Measurements from ENCODE around the gene MED26. TPM values are rescaled to one million over a fixed set of nuclear protein-coding genes. Genes with fewer than 3 reads are reported as not detected.

MED26 gene
- total RNA-seq, 8 experiments from 2014 or later: 5.2 to 18.5 (median 7.0) TPM

DNA sequence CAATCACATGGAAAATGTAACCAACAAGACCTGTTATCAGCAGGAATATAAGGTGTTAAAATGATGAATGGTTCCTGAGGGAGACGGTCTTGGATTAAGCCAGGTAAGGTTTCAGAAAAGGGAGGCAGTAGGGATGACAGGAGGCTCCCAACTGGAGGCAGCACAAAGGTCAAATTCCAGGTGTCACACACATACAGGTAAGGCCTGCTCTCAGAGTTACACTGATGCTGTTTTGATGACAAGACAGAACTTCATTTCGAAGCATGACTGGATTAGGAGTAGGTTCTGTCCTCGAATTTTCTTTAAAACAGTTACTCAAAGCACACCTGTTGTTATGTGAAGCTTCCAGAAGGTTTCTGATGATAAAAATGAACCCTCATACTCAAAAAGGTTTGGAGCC, 7.4 kb downstream of the MED26 start:
- no peak overlapping the region for H3K27ac ChIP-seq
- in situ Hi-C loops (cut with MboI; ENCODE audit: low pct_unique_long_range_greater_than_20kb in 2 of 9, low sequenced_read_pairs in 9 of 9, unreplicated experiment in 9 of 9): loop anchor here in 1 of 9 experiments (10.0 kb wide), 1 partner anchor 46 kb away; the partner anchor contains the start of gene SLC35E1
- no peaks in the 10 kb centered on the region for H3K4me1 ChIP-seq (replicated peaks in 1 of 2)
- H3K4me3 ChIP-seq: no peak overlapping the region
- WGBS, 10 experiments: 58 to 90% (median 80%) methylated on average over 2 to 3 of the region's 3 CpGs; no CpG with 5 or more reads in 3 of the 10 experiments
- ATAC-seq (replicated peaks in 6 of 8): no peak

DNA sequence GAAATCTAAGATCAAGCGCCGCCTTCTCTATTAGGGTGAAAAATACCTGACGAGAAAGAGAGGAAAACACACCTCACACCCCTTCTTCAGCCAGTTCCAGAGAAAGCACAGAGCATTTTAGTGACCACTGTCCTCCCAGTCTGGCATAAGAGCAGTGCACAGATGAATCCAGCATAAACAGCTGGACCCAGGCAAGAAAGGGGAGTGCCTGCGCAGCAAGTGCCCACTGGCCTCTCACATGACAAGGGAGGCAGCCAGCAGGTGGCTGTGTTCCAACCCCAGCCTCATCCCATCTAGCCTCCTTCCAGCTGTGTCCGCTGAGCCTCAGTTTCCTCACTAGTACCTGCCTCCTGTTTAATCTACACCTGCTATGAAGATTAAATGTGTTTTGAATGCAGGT, 8.0 kb downstream of the MED26 start:
- in situ Hi-C loops (cut with MboI; ENCODE audit: low pct_unique_long_range_greater_than_20kb in 2 of 9, low sequenced_read_pairs in 9 of 9, unreplicated experiment in 9 of 9): loop anchor here in 1 of 9 experiments (10.0 kb wide), 1 partner anchor 45 kb away; the partner anchor contains the start of gene SLC35E1
- Histone ChIP-seq H3K27ac (no peak overlapping the region), H3K4me1 (replicated peaks in 1 of 2) (no peaks in the 10 kb centered on the region), H3K4me3 (no peak overlapping the region)
- 80 to 100% (median 87%) methylated on average over 1 to 3 of the region's 5 CpGs; no CpG with 5 or more reads in 7 of the 10 experiments for WGBS, 10 experiments
- ATAC-seq (replicated peaks in 6 of 8): peak in 4 of 8 experiments; percentile 8 to 28 (median 12)

DNA sequence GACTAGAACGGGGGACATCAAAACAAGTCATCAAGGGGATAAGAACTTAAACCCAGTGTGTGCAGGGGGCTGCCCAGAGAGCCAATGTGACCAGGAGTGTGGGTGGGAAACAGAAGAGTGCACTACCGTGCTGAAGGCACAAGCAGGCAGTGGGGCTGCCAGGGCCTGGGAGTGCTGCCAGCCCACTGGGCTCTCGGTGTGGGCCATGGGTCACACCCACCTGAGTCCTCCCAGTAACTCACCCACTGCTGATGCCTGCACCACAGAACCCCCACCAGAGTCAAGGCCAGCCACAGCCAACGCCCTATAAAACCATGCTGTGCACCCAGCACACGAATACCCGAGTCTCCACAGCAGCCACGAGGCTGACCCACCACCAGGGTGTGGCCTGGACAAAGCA, 8.5 kb downstream of the MED26 start:
- 0 to 93% (median 62%) methylated on average over 1 to 3 of the region's 7 CpGs; no CpG with 5 or more reads in 4 of the 10 experiments for WGBS, 10 experiments
- no peaks in the 10 kb centered on the region for H3K4me1 ChIP-seq (replicated peaks in 1 of 2)
- peak in 7 of 8 experiments; percentile 6 to 56 (median 18) for ATAC-seq (replicated peaks in 6 of 8)
- in situ Hi-C loops (cut with MboI; ENCODE audit: low pct_unique_long_range_greater_than_20kb in 2 of 9, low sequenced_read_pairs in 9 of 9, unreplicated experiment in 9 of 9): no loop called here
- H3K4me3 ChIP-seq: no peak overlapping the region
- H3K27ac ChIP-seq: no peak overlapping the region

DNA sequence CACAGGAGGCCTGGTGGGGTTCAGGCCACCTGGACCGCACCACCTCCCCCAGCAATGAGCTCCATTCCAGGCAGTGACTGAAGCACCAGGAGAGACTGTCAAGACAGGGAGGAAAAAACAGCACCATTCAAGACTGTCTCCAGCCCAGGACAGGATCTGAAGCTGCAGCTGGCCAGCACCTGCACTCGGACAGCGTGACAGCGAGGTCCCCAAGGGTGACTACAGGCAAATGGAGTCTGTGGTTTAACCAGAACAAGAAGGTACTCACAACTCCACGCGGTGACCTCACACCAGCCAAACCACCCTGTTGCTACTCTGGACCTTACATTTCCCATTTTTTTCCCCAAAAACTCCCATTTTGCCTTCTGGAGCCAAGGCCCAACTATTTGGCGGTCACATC, 9.8 kb downstream of the MED26 start:
- Histone ChIP-seq H3K4me3 (no peak overlapping the region), H3K4me1 (replicated peaks in 1 of 2) (no peaks in the 10 kb centered on the region), H3K27ac (no peak overlapping the region)
- ATAC-seq (replicated peaks in 6 of 8): no peak
- in situ Hi-C loops (cut with MboI; ENCODE audit: low pct_unique_long_range_greater_than_20kb in 2 of 9, low sequenced_read_pairs in 9 of 9, unreplicated experiment in 9 of 9): no loop called here
- WGBS, 10 experiments: 80 to 100% (median 95%) methylated on average over 1 to 4 of the region's 7 CpGs; no CpG with 5 or more reads in 7 of the 10 experiments

DNA sequence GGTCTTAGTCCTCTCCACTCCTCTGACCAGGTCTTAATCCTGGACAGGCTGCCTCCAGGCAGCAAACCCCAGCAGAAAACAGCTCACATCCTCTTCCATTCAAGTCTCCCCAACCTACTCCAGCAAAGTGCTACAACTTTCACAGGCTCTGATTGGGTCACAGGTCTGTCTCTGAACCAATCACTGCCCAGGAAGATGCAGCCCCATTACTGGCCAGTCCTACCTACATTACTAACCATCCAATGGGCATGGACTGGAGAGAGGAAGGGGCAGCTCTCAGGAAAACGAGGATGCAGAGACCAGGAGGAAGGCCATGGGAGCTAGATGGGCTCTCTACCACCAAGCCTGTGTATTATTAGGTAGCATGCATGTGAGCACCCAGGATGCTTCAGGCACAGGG, 12.2 kb downstream of the MED26 start:
- H3K4me1 ChIP-seq (replicated peaks in 1 of 2): no peaks in the 10 kb centered on the region
- no peak overlapping the region for H3K4me3 ChIP-seq
- ATAC-seq (replicated peaks in 6 of 8): peak in 2 of 8 experiments; percentile 34 to 73
- H3K27ac ChIP-seq: no peak overlapping the region
- WGBS, 10 experiments: 17 to 60% methylated on average over 1 of the region's 1 CpG; no CpG with 5 or more reads in 8 of the 10 experiments
- in situ Hi-C loops (cut with MboI; ENCODE audit: low pct_unique_long_range_greater_than_20kb in 2 of 9, low sequenced_read_pairs in 9 of 9, unreplicated experiment in 9 of 9): no loop called here

DNA sequence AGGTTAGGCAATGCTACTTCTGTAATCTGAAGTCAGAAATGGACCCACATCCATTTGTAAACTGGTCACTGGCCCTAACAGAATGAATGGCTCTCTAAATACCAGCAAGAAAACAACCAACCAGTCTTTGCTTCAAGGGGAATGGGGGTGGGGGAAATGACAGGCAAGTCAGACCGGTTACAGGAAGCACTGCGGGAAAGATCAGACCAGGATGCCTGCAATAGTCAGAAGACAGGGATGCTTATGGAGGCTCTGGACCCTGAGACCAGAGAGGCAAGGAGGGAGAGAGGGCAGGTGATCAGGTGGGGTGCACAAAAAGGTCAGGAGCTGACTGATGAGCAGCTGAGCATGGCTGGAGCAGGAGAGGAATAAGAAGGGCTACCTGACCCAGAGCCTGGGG, 13.1 kb downstream of the MED26 start:
- in situ Hi-C loops (cut with MboI; ENCODE audit: low pct_unique_long_range_greater_than_20kb in 2 of 9, low sequenced_read_pairs in 9 of 9, unreplicated experiment in 9 of 9): no loop called here
- no peak overlapping the region for H3K27ac ChIP-seq
- H3K4me3 ChIP-seq: no peak overlapping the region
- ATAC-seq (replicated peaks in 6 of 8): no peak
- WGBS, 10 experiments: 40 to 93% (median 60%) methylated on average over 1 to 2 of the region's 2 CpGs; no CpG with 5 or more reads in 7 of the 10 experiments
- H3K4me1 ChIP-seq (replicated peaks in 1 of 2): no peaks in the 10 kb centered on the region

DNA sequence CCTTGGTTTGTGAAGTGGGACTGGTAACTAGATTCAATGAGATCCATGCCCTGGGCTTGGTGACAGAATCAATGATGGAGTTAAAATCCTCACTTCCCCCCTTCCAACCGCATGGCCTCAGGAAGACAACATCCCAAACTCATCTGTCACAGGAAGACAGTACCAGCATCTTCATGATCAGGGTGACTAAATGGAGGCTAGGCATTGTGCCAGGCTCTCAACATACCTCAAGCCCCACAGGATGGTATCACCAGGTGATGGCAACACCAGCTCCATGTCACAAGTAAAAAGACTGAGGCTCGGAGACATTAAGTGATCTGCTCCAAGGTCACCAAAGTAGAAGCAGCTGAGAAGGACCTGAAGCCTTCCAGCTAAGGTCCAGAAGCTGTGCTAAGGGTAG, 14.2 kb downstream of the MED26 start:
- Histone ChIP-seq H3K4me1 (replicated peaks in 1 of 2) (no peaks in the 10 kb centered on the region), H3K4me3 (no peak overlapping the region), H3K27ac (no peak overlapping the region)
- in situ Hi-C loops (cut with MboI; ENCODE audit: low pct_unique_long_range_greater_than_20kb in 2 of 9, low sequenced_read_pairs in 9 of 9, unreplicated experiment in 9 of 9): no loop called here
- ATAC-seq (replicated peaks in 6 of 8): no peak
- WGBS, 10 experiments: 75 to 100% (median 95%) methylated on average over 1 to 2 of the region's 2 CpGs; no CpG with 5 or more reads in 7 of the 10 experiments

DNA sequence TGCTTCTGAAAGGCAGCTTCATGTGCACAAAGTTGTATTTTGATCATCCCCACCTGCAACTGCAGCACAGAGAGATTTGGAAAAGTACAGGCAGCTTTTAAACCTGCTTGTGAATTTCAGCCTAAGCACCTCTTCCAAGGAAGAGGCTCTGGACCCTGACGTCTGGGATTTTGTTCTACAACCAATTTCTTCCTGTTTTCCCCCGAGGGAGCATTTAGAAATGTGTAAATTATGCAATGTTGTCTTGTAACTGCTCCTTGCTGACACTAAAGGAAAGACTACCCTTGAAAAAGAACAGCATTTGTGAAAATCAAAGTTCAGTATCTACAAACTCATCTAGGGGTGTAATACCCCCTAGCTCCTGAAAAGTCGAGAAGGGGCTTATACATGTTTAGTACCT, 15.4 kb downstream of the MED26 start:
- in situ Hi-C loops (cut with MboI; ENCODE audit: low pct_unique_long_range_greater_than_20kb in 2 of 9, low sequenced_read_pairs in 9 of 9, unreplicated experiment in 9 of 9): no loop called here
- 38 to 100% (median 78%) methylated on average over 1 to 3 of the region's 3 CpGs; no CpG with 5 or more reads in 1 of the 10 experiments for WGBS, 10 experiments
- Histone ChIP-seq H3K27ac (no peak overlapping the region), H3K4me3 (no peak overlapping the region), H3K4me1 (replicated peaks in 1 of 2) (no peaks in the 10 kb centered on the region)
- ATAC-seq (replicated peaks in 6 of 8): no peak

DNA sequence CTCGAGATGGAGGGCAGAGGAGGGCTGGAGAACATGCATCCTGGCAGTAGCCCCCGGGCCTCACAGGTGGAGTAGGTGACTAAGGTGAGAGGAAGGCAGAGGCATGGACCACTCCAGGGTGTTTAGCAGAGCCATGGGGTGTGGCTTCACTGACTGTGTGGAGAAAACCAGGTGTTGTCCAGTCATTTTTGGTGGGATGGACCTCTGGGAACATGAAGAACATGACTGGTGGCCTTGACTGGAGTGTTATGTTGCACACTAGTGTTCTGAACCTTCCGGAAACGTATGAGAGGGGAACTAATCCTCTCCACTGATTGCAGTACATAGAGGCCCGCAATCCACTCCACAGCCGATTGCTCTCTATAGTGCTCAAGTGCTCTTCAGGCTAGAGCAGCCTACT, 16.9 kb downstream of the MED26 start:
- Histone ChIP-seq H3K4me3 (no peak overlapping the region), H3K27ac (no peak overlapping the region), H3K4me1 (replicated peaks in 1 of 2) (peaks cover 0 to 2% of the 10 kb centered on the region in 2 donors)
- 80 to 100% (median 90%) methylated on average over 1 to 6 of the region's 6 CpGs; no CpG with 5 or more reads in 2 of the 10 experiments for WGBS, 10 experiments
- in situ Hi-C loops (cut with MboI; ENCODE audit: low pct_unique_long_range_greater_than_20kb in 2 of 9, low sequenced_read_pairs in 9 of 9, unreplicated experiment in 9 of 9): no loop called here
- no peak for ATAC-seq (replicated peaks in 6 of 8)

DNA sequence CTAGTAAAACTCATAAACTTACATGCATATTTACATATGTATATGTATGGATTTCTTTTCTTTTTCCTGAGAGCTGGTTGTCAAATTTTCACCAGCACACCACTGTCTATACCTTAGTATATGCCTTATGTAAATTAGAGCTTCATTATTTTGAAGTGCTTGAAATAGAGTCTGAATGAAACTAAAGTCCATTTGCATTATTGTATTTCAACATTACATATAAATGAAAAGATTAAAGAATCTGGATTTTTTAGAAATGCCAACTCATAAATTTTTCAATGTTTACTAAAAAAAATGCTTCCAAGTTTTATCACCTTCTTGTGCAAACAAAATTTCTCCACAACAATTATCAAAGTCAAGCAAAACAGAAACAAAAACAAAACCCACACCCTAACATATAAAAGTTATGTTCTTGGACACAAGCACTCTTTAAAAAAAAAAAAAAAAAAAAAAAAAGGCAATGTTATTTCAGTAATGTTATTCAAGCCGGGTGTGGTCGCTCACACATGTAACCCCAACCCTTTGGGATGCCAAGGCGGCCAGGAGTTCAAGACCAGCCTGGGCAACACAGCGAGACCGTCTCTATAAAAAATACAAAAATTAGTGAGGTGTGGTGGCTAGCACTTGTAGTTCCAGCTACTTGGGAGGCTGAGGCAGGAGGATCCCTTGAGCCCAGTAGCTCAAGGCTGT, 18.3 kb downstream of the MED26 start:
- WGBS, 10 experiments: 10 to 100% (median 79%) methylated on average over 2 to 5 of the region's 5 CpGs; no CpG with 5 or more reads in 2 of the 10 experiments
- peak in 2 of 8 experiments; percentile 24 to 74 for ATAC-seq (replicated peaks in 6 of 8)
- H3K27ac ChIP-seq: no peak overlapping the region
- H3K4me1 ChIP-seq (replicated peaks in 1 of 2): peaks cover 0 to 6% of the 10 kb centered on the region in 2 donors
- in situ Hi-C loops (cut with MboI; ENCODE audit: low pct_unique_long_range_greater_than_20kb in 2 of 9, low sequenced_read_pairs in 9 of 9, unreplicated experiment in 9 of 9): no loop called here
- no peak overlapping the region for H3K4me3 ChIP-seq

DNA sequence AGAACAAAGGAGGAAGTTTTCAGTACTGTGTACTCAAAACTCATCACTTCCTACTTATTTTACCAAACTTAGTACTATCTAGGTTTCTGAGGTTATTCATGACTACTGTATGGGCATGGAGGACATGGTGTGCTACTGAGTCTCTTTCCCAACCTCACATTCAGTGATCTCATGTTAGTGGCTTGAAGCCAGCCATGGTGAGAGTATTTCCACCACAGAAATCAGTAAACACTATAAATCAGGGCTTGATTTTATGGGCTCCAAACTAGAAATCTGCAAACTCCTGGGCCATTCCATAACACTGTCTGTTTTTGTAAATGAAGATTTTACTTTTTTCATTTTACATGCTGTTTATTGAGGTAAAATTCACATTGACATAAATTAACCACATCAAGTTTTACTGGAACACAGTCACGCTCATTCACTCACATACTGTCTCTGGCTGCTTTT, 19.7 kb downstream of the MED26 start:
- H3K27ac ChIP-seq: no peak overlapping the region
- in situ Hi-C loops (cut with MboI; ENCODE audit: low pct_unique_long_range_greater_than_20kb in 2 of 9, low sequenced_read_pairs in 9 of 9, unreplicated experiment in 9 of 9): no loop called here
- ATAC-seq (replicated peaks in 6 of 8): peak in 5 of 8 experiments; percentile 29 to 84 (median 54)
- no peak overlapping the region for H3K4me3 ChIP-seq
- WGBS, 10 experiments: 0 to 100% (median 65%) methylated on average over 1 of the region's 1 CpG; no CpG with 5 or more reads in 2 of the 10 experiments
- peaks cover 0 to 6% of the 10 kb centered on the region in 2 donors for H3K4me1 ChIP-seq (replicated peaks in 1 of 2)

DNA sequence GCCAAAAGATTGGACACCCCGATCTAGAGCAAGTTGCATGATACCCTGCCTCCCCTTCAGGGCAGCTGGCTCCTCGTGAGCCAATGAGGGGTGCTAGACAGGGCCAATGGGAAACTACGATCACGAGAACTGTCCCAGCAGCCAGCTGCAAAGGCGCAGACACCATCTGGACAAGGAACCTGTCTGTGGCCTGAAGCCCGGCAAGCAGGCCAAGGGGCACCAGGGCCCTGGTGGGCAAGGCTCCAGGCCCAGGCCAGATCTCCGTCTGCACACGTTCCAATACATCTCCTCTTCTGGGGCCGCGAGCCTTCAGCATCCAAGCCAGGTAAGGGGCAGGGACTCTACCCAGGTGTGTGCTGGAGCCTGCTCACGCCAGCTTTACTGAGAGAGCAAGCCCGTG, 20.2 kb downstream of the MED26 start:
- Histone ChIP-seq H3K4me1 (replicated peaks in 1 of 2) (peaks cover 0 to 6% of the 10 kb centered on the region in 2 donors), H3K27ac (no peak overlapping the region), H3K4me3 (no peak overlapping the region)
- 74 to 94% (median 91%) methylated on average over 2 to 10 of the region's 12 CpGs; no CpG with 5 or more reads in 6 of the 10 experiments for WGBS, 10 experiments
- no peak for ATAC-seq (replicated peaks in 6 of 8)
- in situ Hi-C loops (cut with MboI; ENCODE audit: low pct_unique_long_range_greater_than_20kb in 2 of 9, low sequenced_read_pairs in 9 of 9, unreplicated experiment in 9 of 9): no loop called here

DNA sequence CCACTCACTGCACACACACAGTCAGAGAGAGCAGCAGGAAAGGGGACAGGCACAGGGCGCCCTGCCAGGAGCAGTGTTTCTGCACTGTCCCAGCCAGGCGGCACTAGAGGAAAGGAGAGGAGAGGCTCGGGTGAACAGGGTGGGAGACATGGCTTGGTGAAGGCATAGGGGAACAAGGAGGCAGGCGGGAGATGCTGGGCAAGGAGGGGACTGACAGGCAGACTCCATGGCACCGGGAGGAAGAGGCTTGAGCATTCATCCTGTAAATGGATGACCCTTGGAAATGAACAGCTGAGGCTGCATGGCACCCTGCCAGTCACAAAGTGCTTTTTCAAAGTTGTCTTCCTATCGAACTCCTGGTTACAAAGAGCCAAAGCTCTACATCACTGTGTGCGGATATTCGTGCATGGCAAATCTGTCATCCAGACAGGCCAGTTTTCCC, 22.4 kb downstream of the MED26 start:
- 61 to 100% (median 78%) methylated on average over 1 to 6 of the region's 8 CpGs; no CpG with 5 or more reads in 4 of the 10 experiments for WGBS, 10 experiments
- H3K4me1 ChIP-seq (replicated peaks in 1 of 2): peaks cover 0 to 6% of the 10 kb centered on the region in 2 donors
- in situ Hi-C loops (cut with MboI; ENCODE audit: low pct_unique_long_range_greater_than_20kb in 2 of 9, low sequenced_read_pairs in 9 of 9, unreplicated experiment in 9 of 9): no loop called here
- peak in 5 of 8 experiments; percentile 5 to 89 (median 67) for ATAC-seq (replicated peaks in 6 of 8)
- H3K27ac ChIP-seq: no peak overlapping the region
- no peak overlapping the region for H3K4me3 ChIP-seq

All from motor neuron (in vitro differentiated cells).